OCI-LY3 (cell line): ENCODE measurements around the gene HLA-DQB1.

ENCODE experiments used
- CTCF ChIP-seq: fragments of 200-600, 300-600 bp; sonication (generic); IDR thresholded peaks from 2 replicates; pipeline ENCODE4 v1.5.1; 2014; ENCODE audit warnings: antibody characterized with exemption, low read length, low read depth
- EZH2phosphoT487 ChIP-seq: fragments of 200-600 bp; shearing (Covaris generic); IDR thresholded peaks from 2 replicates; pipeline ENCODE4 v1.6.1; 2018; ENCODE audit warnings: antibody characterized with exemption, mixed run types, low read depth

GRCh38 chr6:32637883-32638282 lies 28.6 kb downstream of the HLA-DQB1 start:
- TF ChIP-seq CTCF (no peak), EZH2phosphoT487 (no peak)
